Posterior vena cava (tissue), 2 donors: ENCODE data around the gene NKIRAS1. TPM values are rescaled to one million over a fixed set of nuclear protein-coding genes. Genes with fewer than 3 reads are reported as not detected.

Experiments used
- DNase-seq: peaks from one replicate; pipeline ENCODE4 v3.0.0-alpha.2; 2020; ENCODE audit warnings: low spot score
- intact Hi-C, 2 donors: fragments of 100-400 bp; cut with DNase I; formaldehyde crosslinking; loops; one replicate each; pipeline versions ENCODE4 v1.14.1 to v1.14.2; 2022 to 2023
- long read RNA-seq, 2 donors: library from polyadenylated mRNA; unstranded; transcript quantifications; one replicate each; pipeline ENCODE4 v2.0.0, GENCODE V29; 2020 to 2021
- total RNA-seq, 2 donors: library from RNA; stranded (reverse); fragmentation: NEBNext Ultra II Directional; extraction: Animal tissue kit (Norgen Biotek cat#: 25700); gene quantifications; one replicate each; pipeline ENCODE4 v1.2.1, GENCODE V29; 2021
- donor health status: DM: yes; HTN: yes; CAD: no.
- donor health status: DM: yes; HTN: yes; CAD: no.

Gene NKIRAS1
- total RNA-seq: 10 to 100 TPM; 12.6 to 15.1 TPM
- long read RNA-seq, donor 1, transcript NKIRAS1-206 (5 exons, 2,014 nt): major isoform, 7 of 14 reads
- long read RNA-seq, donor 1, partial matches to known transcripts: 1 of 14 reads
- long read RNA-seq, donor 1, other reads (novel, unspliced or antisense): 5 of 14 reads
- long read RNA-seq, donor 2, transcript NKIRAS1-206 (5 exons, 2,014 nt): major isoform, 35 of 46 reads
- long read RNA-seq, donor 2, partial matches to known transcripts: 1 of 46 reads
- long read RNA-seq, donor 2, other reads (novel, unspliced or antisense): 9 of 46 reads

GRCh38 chr3:23916886-23917678 lies at the start of gene NKIRAS1, which contains the start of gene RPL15:
Gene NKIRAS1 (minus strand): TSS chr3:23916990. CDS start chr3:23910904, 6,086 bp downstream.
Gene RPL15 (plus strand): TSS chr3:23917132. CDS start chr3:23917860, 728 bp downstream.
- intact Hi-C loops: no loop called here
- peak; percentile 99 for DNase-seq

- no peak for DNase-seq
- intact Hi-C loops: no loop called here
Observed at GRCh38 chr3:23966328-23966727, 49.5 kb upstream of the NKIRAS1 start.

- intact Hi-C loops: no loop called here
- DNase-seq: no peak
Observed at GRCh38 chr3:23964537-23965235, 47.9 kb upstream of the NKIRAS1 start.

GRCh38 chr3:23961913-23962312 lies 45.1 kb upstream of the NKIRAS1 start:
- DNase-seq: no peak
- intact Hi-C loops: no loop called here

- no peak for DNase-seq
- intact Hi-C loops: no loop called here
Observed at GRCh38 chr3:23961066-23961465, 44.3 kb upstream of the NKIRAS1 start.

GRCh38 chr3:23960649-23961048 lies 43.9 kb upstream of the NKIRAS1 start:
- DNase-seq: no peak
- intact Hi-C loops: no loop called here

GRCh38 chr3:23959135-23959900 lies 42.5 kb upstream of the NKIRAS1 start:
- intact Hi-C loops: no loop called here
- DNase-seq: no peak

- intact Hi-C loops: no loop called here
- DNase-seq: no peak
Observed at GRCh38 chr3:23956701-23957100, 39.9 kb upstream of the NKIRAS1 start.

- intact Hi-C loops: no loop called here
Observed at GRCh38 chr3:23954144-23954543, 37.4 kb upstream of the NKIRAS1 start.

GRCh38 chr3:23953523-23953922 lies 36.7 kb upstream of the NKIRAS1 start:
- no peak for DNase-seq
- intact Hi-C loops: no loop called here

More at GRCh38 chr3:23954144-23954543, 37.4 kb upstream of the NKIRAS1 start:
- DNase-seq: no peak

- DNase-seq: no peak
- intact Hi-C loops: no loop called here
Observed at GRCh38 chr3:23952646-23953045, 35.9 kb upstream of the NKIRAS1 start.

GRCh38 chr3:23950293-23950692 lies 33.5 kb upstream of the NKIRAS1 start:
- intact Hi-C loops: no loop called here
- DNase-seq: no peak

- no peak for DNase-seq
- intact Hi-C loops: no loop called here
Observed at GRCh38 chr3:23949784-23950183, 33.0 kb upstream of the NKIRAS1 start.

GRCh38 chr3:23948761-23949160 lies 32.0 kb upstream of the NKIRAS1 start:
- intact Hi-C loops: no loop called here
- no peak for DNase-seq

- peak; percentile 100 for DNase-seq
- intact Hi-C loops: no loop called here
Observed at GRCh38 chr3:23945913-23946687, 29.3 kb upstream of the NKIRAS1 start.

GRCh38 chr3:23945663-23945912 lies 28.8 kb upstream of the NKIRAS1 start:
- no peak for DNase-seq
- intact Hi-C loops: no loop called here

- DNase-seq: peak; percentile 93
- intact Hi-C loops: no loop called here
Observed at GRCh38 chr3:23944861-23945662, 28.3 kb upstream of the NKIRAS1 start, which contains the start of gene NR1D2. Gene NR1D2 (plus strand): TSS chr3:23945286. CDS start chr3:23945579, 293 bp downstream.
